PC-3 (cell line): ENCODE data around the gene NINJ2.
A peak's percentile ranks its signal among the peaks of the same experiment; 100 is the strongest.

Experiments used
- CTCF ChIP-seq: fragments of 300-600 bp; sonication (generic); conservative IDR thresholded peaks from 2 replicates; pipeline ENCODE4 v1.5.1; 2017; ENCODE audit warnings: antibody characterized with exemption, low read depth, mild to moderate bottlenecking, low read length
- EZH2 ChIP-seq: fragments of 300-600 bp; sonication (generic); IDR thresholded peaks from one replicate; pipeline ENCODE4 v1.6.1; 2017; ENCODE audit warnings: antibody characterized with exemption, mild to moderate bottlenecking, low read length; ENCODE audit not compliant: unreplicated experiment
- EZH2phosphoT487 ChIP-seq: fragments of 300-600 bp; sonication (generic); IDR thresholded peaks from 2 replicates; pipeline ENCODE4 v1.6.1; 2018; ENCODE audit warnings: mild to moderate bottlenecking, antibody characterized with exemption, low read length, borderline replicate concordance

GRCh38 chr12:546920-547845, 116.1 kb downstream of the NINJ2 start:
- TF ChIP-seq CTCF (peak; percentile 95), EZH2 (no peak), EZH2phosphoT487 (no peak)
